Kidney tubule cell (primary cell): ENCODE data around the gene RAD51B.

Experiments used
- DNase-seq: peaks from one replicate; pipeline ENCODE4 v3.0.0-alpha.2; 2018; ENCODE audit warnings: low spot score

The RAD51B gene

GRCh38 chr14:68235011-68235410, 415.4 kb downstream of the RAD51B start:
- no peak for DNase-seq

GRCh38 chr14:68236582-68237458, 417.2 kb downstream of the RAD51B start:
- DNase-seq: no peak

- no peak for DNase-seq
Observed at GRCh38 chr14:68238551-68238950, 419.0 kb downstream of the RAD51B start.

DNA sequence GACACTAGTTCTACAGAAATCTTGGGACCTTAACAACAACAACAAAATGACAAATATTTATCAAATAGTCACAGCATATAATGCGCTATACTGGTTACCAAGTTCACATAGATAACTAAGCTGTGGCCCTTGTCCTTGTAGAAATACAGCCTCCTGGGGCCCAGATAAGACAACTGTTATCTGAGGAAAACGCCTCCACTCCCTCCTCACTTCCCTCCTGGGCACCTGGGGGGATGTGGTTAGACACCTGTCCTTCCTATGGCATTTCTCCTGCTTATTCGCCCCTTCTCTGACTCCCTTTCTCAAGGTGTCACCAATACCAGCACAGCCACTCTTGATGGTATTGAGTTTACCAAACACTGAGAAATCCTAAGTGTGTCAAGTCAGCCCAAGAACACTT, 419.4 kb downstream of the RAD51B start:
- DNase-seq: no peak

GRCh38 chr14:68239988-68240771, 420.6 kb downstream of the RAD51B start:
- peak; percentile 75 for DNase-seq

DNA sequence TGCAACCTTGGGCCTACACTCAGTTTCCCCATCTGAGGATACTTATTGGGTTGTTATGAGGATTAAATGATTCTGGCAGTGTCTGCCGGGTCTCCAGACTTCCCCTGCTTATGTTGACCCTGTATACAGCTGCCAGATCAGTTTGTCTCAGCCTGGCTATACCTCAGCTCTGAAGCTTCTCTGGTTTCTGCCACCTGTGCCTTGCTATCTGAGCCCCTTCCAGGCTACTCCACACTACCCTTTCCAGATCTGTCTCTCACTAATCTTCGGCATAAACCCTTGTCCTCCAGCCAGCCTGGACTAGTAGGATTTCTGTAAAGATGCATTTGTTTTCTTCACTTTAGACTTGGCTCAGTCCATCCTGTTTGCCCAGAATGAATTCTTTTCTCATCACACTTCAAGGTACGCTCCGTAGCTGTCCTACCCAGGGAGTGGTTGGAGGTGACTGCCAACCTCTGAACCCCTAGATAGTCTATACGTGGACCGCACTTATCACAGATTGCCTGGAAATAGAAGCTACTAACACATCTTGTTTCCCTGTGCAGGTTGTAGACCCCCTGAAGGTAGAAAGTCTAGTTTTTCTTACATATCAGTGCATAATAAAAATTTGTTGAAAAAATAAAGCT, 422.4 kb downstream of the RAD51B start:
- no peak for DNase-seq

DNA sequence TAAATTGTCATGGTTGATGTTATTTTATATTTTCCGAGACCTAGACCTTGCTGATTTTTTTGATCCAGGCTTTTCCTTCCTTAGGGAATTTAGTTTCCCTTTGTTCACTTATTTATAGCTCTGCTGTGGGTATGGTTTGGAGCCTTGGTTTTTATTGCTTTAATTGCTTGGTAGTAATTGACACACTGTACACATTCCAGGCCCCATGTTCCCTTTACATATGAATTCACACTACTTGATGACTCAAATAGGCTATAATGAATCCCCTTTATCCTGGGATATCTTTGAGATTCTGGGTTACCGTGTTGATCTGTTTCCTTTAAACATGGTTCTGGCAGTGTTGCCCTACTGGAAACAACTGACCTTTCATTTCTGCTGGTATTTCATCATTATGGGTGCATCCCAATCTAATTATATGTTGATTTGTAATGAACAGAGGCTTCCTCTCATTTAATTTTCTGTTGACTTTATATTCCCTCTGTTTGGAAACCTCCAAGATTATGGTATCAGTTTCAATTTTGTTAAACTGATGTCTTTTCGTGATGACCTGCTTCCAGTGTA, 424.0 kb downstream of the RAD51B start:
- DNase-seq: no peak

- DNase-seq: peak; percentile 80
Observed at GRCh38 chr14:68244262-68244980, 424.8 kb downstream of the RAD51B start.

DNA sequence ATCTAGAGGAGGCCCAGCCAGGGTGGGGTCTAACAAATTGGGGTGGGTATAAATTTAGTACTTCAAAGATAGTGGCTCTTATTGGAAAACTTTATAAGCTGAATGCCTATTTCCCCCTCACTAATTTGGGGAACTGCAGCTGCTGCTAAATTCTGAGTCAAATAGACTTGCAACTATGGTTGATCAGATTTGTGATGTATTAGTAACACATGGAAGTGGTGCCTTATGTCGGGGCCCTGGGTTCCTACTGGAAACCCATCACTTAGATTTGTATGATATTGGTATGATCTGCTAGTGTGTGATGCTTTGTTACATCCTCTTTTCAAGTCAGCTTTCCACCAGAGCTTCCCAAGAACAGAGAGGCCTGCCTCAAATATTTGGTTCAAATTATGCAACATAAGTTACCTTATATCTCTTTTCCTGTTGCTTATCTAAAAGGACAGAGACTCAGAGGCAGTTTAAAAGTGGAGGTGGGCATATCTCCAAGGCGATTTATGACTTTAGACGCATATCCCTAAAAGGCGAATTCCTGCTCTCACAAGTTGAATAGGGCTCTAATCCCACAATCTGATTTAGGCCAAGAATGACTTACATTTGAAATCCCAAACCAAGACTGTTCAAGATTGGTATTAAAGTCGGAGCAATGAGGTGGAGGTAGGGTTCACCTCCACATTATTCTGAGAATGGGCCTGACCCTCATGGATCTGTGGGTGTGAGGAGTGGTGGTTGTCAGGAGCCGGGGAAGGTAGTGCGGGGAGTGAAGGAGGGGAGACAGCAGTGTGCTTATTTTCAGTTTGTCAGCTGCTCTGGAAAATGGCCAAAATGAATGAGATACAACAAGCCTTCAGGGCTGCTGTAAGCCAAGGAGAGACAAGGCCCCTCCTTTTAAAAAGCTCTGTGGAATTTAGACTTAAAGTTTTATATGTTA, 425.8 kb downstream of the RAD51B start:
- DNase-seq: no peak

GRCh38 chr14:68246074-68246785, 426.7 kb downstream of the RAD51B start:
- no peak for DNase-seq

DNA sequence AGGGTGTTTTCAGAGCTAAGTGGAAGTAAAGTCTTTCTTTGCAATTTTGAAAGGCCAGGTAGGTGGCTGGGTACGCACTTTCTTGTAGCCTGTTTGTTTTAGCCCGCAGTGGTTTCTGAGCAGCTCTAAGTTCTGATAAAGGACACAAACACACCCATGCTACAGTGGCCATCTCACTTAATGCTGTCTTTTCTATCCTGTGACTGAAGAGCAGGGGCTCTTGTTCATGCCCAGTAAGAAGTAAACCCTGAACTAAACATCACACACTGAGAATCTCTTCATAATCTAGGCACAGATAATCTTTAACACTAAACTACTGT, 427.2 kb downstream of the RAD51B start:
- DNase-seq: no peak

DNA sequence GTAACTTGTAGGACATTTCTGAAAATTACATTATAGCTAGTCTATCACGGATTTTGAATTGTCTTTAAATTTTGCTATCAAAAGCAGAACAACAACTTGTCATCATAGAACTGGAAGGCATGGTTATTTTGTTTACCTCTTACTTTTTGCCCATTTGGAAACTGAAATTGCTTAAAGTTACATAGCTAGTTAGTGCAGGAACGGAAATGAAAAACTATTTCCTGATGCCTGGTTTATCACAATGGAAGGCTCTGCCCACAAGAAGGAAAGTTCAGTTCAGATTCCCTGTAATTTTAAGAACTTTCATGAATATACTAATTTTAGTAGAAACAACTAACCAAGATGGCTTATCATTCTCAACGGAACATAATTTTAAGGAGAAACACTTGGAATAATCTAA, 427.7 kb downstream of the RAD51B start:
- no peak for DNase-seq

DNA sequence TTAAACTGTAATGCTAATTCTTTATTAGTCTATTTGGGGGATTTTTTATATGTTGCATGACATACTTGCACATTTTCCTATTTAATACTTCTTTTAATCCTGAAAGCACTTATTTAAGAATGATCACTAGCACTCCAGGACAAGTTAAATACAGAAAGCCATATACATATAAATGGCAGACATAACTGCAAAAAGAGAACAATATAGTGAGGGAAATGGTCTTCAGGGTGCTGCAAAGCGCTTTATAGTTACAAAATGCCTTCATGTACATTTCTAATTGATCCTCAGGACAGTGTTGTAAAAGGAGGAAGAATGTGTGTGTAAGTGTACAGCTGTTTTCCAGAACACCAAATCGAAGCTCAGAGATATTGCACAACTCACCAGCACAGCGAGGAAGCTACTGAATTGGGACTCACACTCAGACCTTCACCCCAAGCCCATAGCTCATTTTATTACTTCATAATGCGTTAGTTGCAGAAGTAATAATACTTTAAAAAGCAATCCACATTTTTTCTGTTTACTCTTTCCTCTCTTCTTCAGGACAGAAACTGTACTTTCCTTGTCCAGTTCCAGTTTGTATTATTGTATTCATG, 428.2 kb downstream of the RAD51B start:
- no peak for DNase-seq

- DNase-seq: peak; percentile 79
Observed at GRCh38 chr14:68248481-68249255, 429.1 kb downstream of the RAD51B start.

DNA sequence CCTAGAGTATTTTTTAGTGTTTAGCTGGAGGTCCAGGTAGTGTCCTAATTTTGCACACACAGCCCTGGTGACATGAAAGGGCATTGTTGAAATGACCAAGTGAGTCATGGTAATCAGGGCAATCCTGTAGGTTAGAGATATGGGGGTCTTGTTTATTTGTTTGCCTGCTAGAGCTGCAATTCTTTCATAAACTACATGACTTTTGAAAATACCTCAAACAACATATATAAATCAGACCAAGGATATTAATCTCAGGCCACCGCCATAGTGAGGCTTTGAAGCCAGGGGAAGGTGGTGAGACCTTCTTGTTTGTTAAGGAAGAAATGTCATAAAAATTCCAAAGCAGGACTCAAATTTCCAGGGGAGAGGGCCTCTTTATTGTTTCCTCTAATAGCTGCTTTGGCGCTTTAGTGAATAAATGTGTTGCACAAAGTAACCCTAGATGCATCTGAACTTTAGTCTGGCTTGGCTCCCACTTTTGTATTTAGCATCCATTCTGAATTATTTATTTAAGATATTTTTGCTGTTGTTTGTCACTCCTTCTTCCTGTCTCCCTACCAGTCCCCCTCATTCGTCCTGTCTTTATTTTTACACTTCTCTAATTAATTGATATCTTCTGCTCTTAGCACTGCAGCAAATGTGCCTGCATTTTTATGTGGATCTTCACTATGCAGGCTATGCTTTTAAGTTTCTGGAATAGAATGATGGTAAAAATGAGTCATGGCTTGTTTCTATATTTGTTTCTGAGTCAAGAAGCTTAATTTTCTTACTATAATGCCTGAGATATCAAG, 430.3 kb downstream of the RAD51B start:
- peak; percentile 43 for DNase-seq

GRCh38 chr14:68250927-68251768, 431.6 kb downstream of the RAD51B start:
- peak; percentile 56 for DNase-seq

- no peak for DNase-seq
Observed at GRCh38 chr14:68251769-68252100, 432.2 kb downstream of the RAD51B start.
